ENCODE measurements around the gene CA5A.

Gene CA5A

GRCh38 chr16:87870418-87871291, 65.7 kb downstream of the CA5A start:
- TF ChIP-seq TEAD4 (IDR thresholded peaks at IDR 0.05), result peak; percentile 98
- peak; percentile 48 for TF ChIP-seq TAF1 (IDR thresholded peaks at IDR 0.05; ENCODE audit: low read depth)
- TF ChIP-seq TCF12 (IDR thresholded peaks at IDR 0.05; ENCODE audit: low read depth), result peak; percentile 99
- TF ChIP-seq EGR1 (IDR thresholded peaks at IDR 0.05), result peak; percentile 91
- peak; percentile 96 for TF ChIP-seq FOXM1 (IDR thresholded peaks at IDR 0.05; ENCODE audit: borderline replicate concordance, low read depth)
- peak; percentile 71 for TF ChIP-seq YY1 (IDR thresholded peaks at IDR 0.05; ENCODE audit: low read depth)
- peak; percentile 72 for TF ChIP-seq MAX (IDR thresholded peaks at IDR 0.05)
- TF ChIP-seq ZBTB7A (IDR thresholded peaks at IDR 0.05; ENCODE audit: low read depth), result peak; percentile 93
- TF ChIP-seq USF1 (IDR thresholded peaks at IDR 0.05), result peak; percentile 11; the same call in 1 of the 2 replicates
- peak; percentile 99 for TF ChIP-seq EP300 (IDR thresholded peaks at IDR 0.05; ENCODE audit: borderline replicate concordance)
- peak; percentile 95 for TF ChIP-seq NFIC (IDR thresholded peaks at IDR 0.05)
- TF ChIP-seq CEBPB (IDR thresholded peaks at IDR 0.05), result peak; percentile 81
- TF ChIP-seq REST (IDR thresholded peaks at IDR 0.05; ENCODE audit: low read depth), result peak; percentile 28; the same call in 1 of the 2 replicates

GRCh38 chr16:87869061-87869878, 67.1 kb downstream of the CA5A start, which contains the start of gene SLC7A5:
SLC7A5 (minus strand) TSS chr16:87869507; CDS start chr16:87869422, 85 bp downstream.
- TF ChIP-seq CREB1 (IDR thresholded peaks at IDR 0.05; ENCODE audit: low read depth) (peak; percentile 26; the same call in 1 of the 2 replicates), MAX (IDR thresholded peaks at IDR 0.05) (peak; percentile 99), YY1 (IDR thresholded peaks at IDR 0.05; ENCODE audit: low read depth) (peak; percentile 70), USF1 (IDR thresholded peaks at IDR 0.05) (peak; percentile 58)

- TF ChIP-seq MAX (IDR thresholded peaks at IDR 0.05) (peak; percentile 72), USF1 (IDR thresholded peaks at IDR 0.05) (peak; percentile 11; the same call in 1 of the 2 replicates)
These were observed 67.9 kb downstream of the CA5A start for GRCh38 chr16:87868254-87869029.

GRCh38 chr16:87864331-87864989, 71.9 kb downstream of the CA5A start:
- TF ChIP-seq TCF12 (IDR thresholded peaks at IDR 0.05; ENCODE audit: low read depth), result no peak
- TF ChIP-seq FOXM1 (IDR thresholded peaks at IDR 0.05; ENCODE audit: borderline replicate concordance, low read depth), result no peak
- no peak for TF ChIP-seq CREB1 (IDR thresholded peaks at IDR 0.05; ENCODE audit: low read depth)
- TF ChIP-seq USF1 (IDR thresholded peaks at IDR 0.05), result no peak
- TF ChIP-seq RAD21 (IDR thresholded peaks at IDR 0.05; ENCODE audit: low read depth), result no peak
- TF ChIP-seq TEAD4 (IDR thresholded peaks at IDR 0.05), result no peak
- no peak for TF ChIP-seq EP300 (IDR thresholded peaks at IDR 0.05; ENCODE audit: borderline replicate concordance)
- no peak for TF ChIP-seq YY1 (IDR thresholded peaks at IDR 0.05; ENCODE audit: low read depth)
- no peak for TF ChIP-seq CEBPB (IDR thresholded peaks at IDR 0.05)
- TF ChIP-seq EGR1 (IDR thresholded peaks at IDR 0.05), result no peak
- TF ChIP-seq MAX (IDR thresholded peaks at IDR 0.05), result no peak
- TF ChIP-seq ZBTB7A (IDR thresholded peaks at IDR 0.05; ENCODE audit: low read depth), result no peak
- no peak for TF ChIP-seq NFIC (IDR thresholded peaks at IDR 0.05)
- no peak for TF ChIP-seq TAF1 (IDR thresholded peaks at IDR 0.05; ENCODE audit: low read depth)
- no peak for TF ChIP-seq REST (IDR thresholded peaks at IDR 0.05; ENCODE audit: low read depth)
